ENCODE measurements around the gene KDM6A. TPM values are rescaled to one million over a fixed set of nuclear protein-coding genes. Genes with fewer than 3 reads are reported as not detected.

The KDM6A gene
- total RNA-seq, 1 experiment from 2014 or later = 21.0 TPM

- TF ChIP-seq EGR1 (IDR thresholded peaks at IDR 0.05; ENCODE audit: low read depth) = no peak
- no peak for TF ChIP-seq POLR2AphosphoS5 (IDR thresholded peaks at IDR 0.05; ENCODE audit: low read depth, low read length)
- no peak for TF ChIP-seq EZH2 (IDR thresholded peaks at IDR 0.05)
- TF ChIP-seq, protein P1, sequence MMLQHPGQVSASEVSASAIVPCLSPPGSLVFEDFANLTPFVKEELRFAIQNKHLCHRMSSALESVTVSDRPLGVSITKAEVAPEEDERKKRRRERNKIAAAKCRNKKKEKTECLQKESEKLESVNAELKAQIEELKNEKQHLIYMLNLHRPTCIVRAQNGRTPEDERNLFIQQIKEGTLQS (IDR thresholded peaks at IDR 0.05) = no peak
- TF ChIP-seq RAD21 (IDR thresholded peaks at IDR 0.05; ENCODE audit: low read depth) = no peak
- no peak for TF ChIP-seq SRF (IDR thresholded peaks at IDR 0.05; ENCODE audit: low read depth)
- no peak for TF ChIP-seq CBX3 (IDR thresholded peaks at IDR 0.05; ENCODE audit: low read depth)
- no peak for TF ChIP-seq EZH2phosphoT487 (IDR thresholded peaks at IDR 0.05; ENCODE audit: borderline replicate concordance)
- TF ChIP-seq CEBPB (IDR thresholded peaks at IDR 0.05; ENCODE audit: low read depth) = no peak
- TF ChIP-seq ZBTB33 (IDR thresholded peaks at IDR 0.05; ENCODE audit: extremely low read depth, insufficient replicate concordance, low read length) = no peak
- no peaks in the 10 kb centered on the region for H3K9me3 ChIP-seq (ENCODE audit: control insufficient read depth in 1 of 2, insufficient read depth in 1 of 2, low read depth in 1 of 2, low read length in 2 of 2)
- H3K27me3 ChIP-seq (ENCODE audit: insufficient read depth, low read length) = no peaks in the 10 kb centered on the region
- intact Hi-C loops (cut with micrococcal nuclease) = no loop called here
- peaks cover 12 to 44% of the 10 kb centered on the region in 2 experiments for H3K4me1 ChIP-seq (ENCODE audit: control insufficient read depth in 1 of 2, insufficient read depth in 2 of 2, low read length in 2 of 2)
- no peak overlapping the region for H3K9ac ChIP-seq (ENCODE audit: low read length)
- peaks cover 97% of the 10 kb centered on the region for H3K79me2 ChIP-seq (ENCODE audit: insufficient read depth, low read length)
- CTCF ChIA-PET = no interaction called here
- no peaks in the 10 kb centered on the region for H3K9me2 ChIP-seq (ENCODE audit: insufficient read depth)
- H4K20me1 ChIP-seq (ENCODE audit: insufficient read depth) = no peaks in the 10 kb centered on the region
- DNase-seq (ENCODE audit: low read depth, low spot score) = no peak
- H3K36me3 ChIP-seq (ENCODE audit: control insufficient read depth in 1 of 2, insufficient read depth in 2 of 2, low read length in 2 of 2) = no peaks in the 10 kb centered on the region
- H3K27ac ChIP-seq (ENCODE audit: low read depth, low read length) = no peak overlapping the region
- no peak for ATAC-seq
- H3K4me2 ChIP-seq (ENCODE audit: low read length) = no peak overlapping the region
- no peak overlapping the region for H3K4me3 ChIP-seq (replicated peaks in 1 of 2; ENCODE audit: low read depth in 1 of 2, low read length in 2 of 2)
- POLR2A ChIA-PET = no interaction called here
- BruUV-seq (replicated peaks) = no TSS peak
- RAD21 ChIA-PET (ENCODE audit: low non-redundant PET in 1 of 2, low total read pairs in 2 of 2, uncharacterized antibody in 2 of 2, unreplicated experiment in 2 of 2) = no interaction called here
- no peak overlapping the region for H2AFZ ChIP-seq (ENCODE audit: low read depth, low read length, poor library complexity, severe bottlenecking)
Measured at GRCh38 chrX:44903830-44904530, 31.0 kb downstream of the KDM6A start.

Measured in HCT116 (cell line).